HepG2 (cell line): ENCODE data around the gene STRN3. TPM values are rescaled to one million over a fixed set of nuclear protein-coding genes. Genes with fewer than 3 reads are reported as not detected.

ENCODE experiments used
- CEBPG ChIP-seq: IDR thresholded peaks from 2 replicates; pipeline ENCODE4 v1.6.1; 2016
- ERF ChIP-seq: IDR thresholded peaks from 2 replicates; pipeline ENCODE4 v1.6.1; 2018; ENCODE audit warnings: missing biosample characterization, missing genetic modification reagents
- FOXA1 ChIP-seq, 2 experiments: fragments of 450-650 bp in 1 of 2; sonication (generic) in 1 of 2; formaldehyde crosslinking in 1 of 2; IDR thresholded peaks; 2 replicates each; pipeline versions ENCODE4 v1.4.0 to v1.6.1; 2016 to 2020; ENCODE audit warnings: missing genetic modification reagents in 1 of 2
- FOXK1 ChIP-seq: sonication (generic); formaldehyde crosslinking; IDR thresholded peaks from 2 replicates; pipeline ENCODE4 v1.4.0; 2020; ENCODE audit warnings: low read depth, missing genetic modification reagents, borderline replicate concordance
- GATAD2A ChIP-seq: IDR thresholded peaks from 2 replicates; pipeline ENCODE4 v1.6.1; 2016
- GPN1 ChIP-seq: sonication (generic); formaldehyde crosslinking; IDR thresholded peaks from 2 replicates; pipeline ENCODE4 v1.5.1; 2020; ENCODE audit warnings: missing genetic modification reagents, borderline replicate concordance
- HDAC1 ChIP-seq: sonication (generic); formaldehyde crosslinking; IDR thresholded peaks from 2 replicates; pipeline ENCODE4 v1.5.1; 2020; ENCODE audit warnings: mild to moderate bottlenecking, missing genetic modification reagents
- HNRNPK ChIP-seq: fragments of 200-400 bp; formaldehyde crosslinking; IDR thresholded peaks from 2 replicates; pipeline ENCODE4 v1.6.1; 2018; ENCODE audit warnings: low read length, low read depth, moderate library complexity, mild to moderate bottlenecking; ENCODE audit not compliant: poor library complexity, severe bottlenecking
- KMT2B ChIP-seq: IDR thresholded peaks from 2 replicates; pipeline ENCODE4 v1.6.1; 2016; ENCODE audit warnings: missing genetic modification reagents, missing compliant biosample characterization
- MTA1 ChIP-seq: sonication (generic); formaldehyde crosslinking; IDR thresholded peaks from 2 replicates; pipeline ENCODE4 v1.4.0; 2020; ENCODE audit warnings: missing genetic modification reagents, mild to moderate bottlenecking, borderline replicate concordance
- NFRKB ChIP-seq: fragments of 450-650 bp; IDR thresholded peaks from 2 replicates; pipeline ENCODE4 v1.6.1; 2017
- NFYC ChIP-seq: IDR thresholded peaks from 2 replicates; pipeline ENCODE4 v1.6.1; 2016; ENCODE audit warnings: missing genetic modification reagents, missing compliant biosample characterization
- SMYD3 ChIP-seq: sonication (generic); formaldehyde crosslinking; IDR thresholded peaks from 2 replicates; pipeline ENCODE4 v1.8.1; 2023; ENCODE audit warnings: mild to moderate bottlenecking, missing genetic modification reagents
- STAT5B ChIP-seq: sonication (generic); formaldehyde crosslinking; IDR thresholded peaks from 2 replicates; pipeline ENCODE4 v1.4.0; 2020; ENCODE audit warnings: missing genetic modification reagents
- ZBTB42 ChIP-seq: sonication (generic); formaldehyde crosslinking; IDR thresholded peaks from 2 replicates; pipeline ENCODE4 v1.5.0; 2020; ENCODE audit warnings: mild to moderate bottlenecking, missing genetic modification reagents
- ZFP41 ChIP-seq: sonication (generic); formaldehyde crosslinking; IDR thresholded peaks from 2 replicates; pipeline ENCODE4 v1.4.0; 2020; ENCODE audit warnings: mild to moderate bottlenecking, missing genetic modification reagents, borderline replicate concordance
- ZNF121 ChIP-seq: sonication (generic); formaldehyde crosslinking; IDR thresholded peaks from 2 replicates; pipeline ENCODE4 v1.5.0; 2020; ENCODE audit warnings: mild to moderate bottlenecking, missing genetic modification reagents
- ZNF138 ChIP-seq: sonication (generic); formaldehyde crosslinking; IDR thresholded peaks from 2 replicates; pipeline ENCODE4 v1.5.0; 2020; ENCODE audit warnings: mild to moderate bottlenecking, low read depth, missing genetic modification reagents
- ZNF260 ChIP-seq: sonication (generic); formaldehyde crosslinking; IDR thresholded peaks from 2 replicates; pipeline ENCODE4 v1.4.0; 2020; ENCODE audit warnings: missing genetic modification reagents, low read depth, mild to moderate bottlenecking, borderline replicate concordance
- ZNF430 ChIP-seq: sonication (generic); formaldehyde crosslinking; IDR thresholded peaks from 2 replicates; pipeline ENCODE4 v1.9.0; 2021; ENCODE audit warnings: mild to moderate bottlenecking, missing genetic modification reagents
- ZNF616 ChIP-seq: sonication (generic); formaldehyde crosslinking; IDR thresholded peaks from 2 replicates; pipeline ENCODE4 v1.5.0; 2020; ENCODE audit warnings: low read depth, mild to moderate bottlenecking, missing genetic modification reagents
- ZSCAN30 ChIP-seq: sonication (generic); formaldehyde crosslinking; IDR thresholded peaks from 2 replicates; pipeline ENCODE4 v1.5.0; 2020; ENCODE audit warnings: mild to moderate bottlenecking, missing genetic modification reagents
- polyA plus RNA-seq, 8 experiments: library from polyadenylated mRNA; depleted of rRNA in 3 of 8; stranded (reverse) in 7 of 8; unstranded in 1 of 8; fragments of >200 nt; fragmentation: Illumina TruSeq in 4 of 8; extraction: Trizol in 4 of 8; gene quantifications; 2 replicates each; pipeline versions ENCODE4 v1.2.1 to v1.2.3, GENCODE V29; 2011 to 2016; ENCODE audit warnings: low read depth in 4 of 8, missing spikeins in 1 of 8, mixed read lengths in 1 of 8; ENCODE audit not compliant: insufficient read depth in 1 of 8
- total RNA-seq, 5 experiments: library from RNA; depleted of rRNA; stranded (reverse); fragments of >200 nt; fragmentation: Illumina TruSeq; extraction: Trizol; gene quantifications; 2 replicates each; pipeline ENCODE4 v1.2.3, GENCODE V29; 2016; ENCODE audit warnings: low read depth in 1 of 5
- TF ChIP-seq, protein P1 (sequence below): sonication (generic); formaldehyde crosslinking; IDR thresholded peaks from 2 replicates; pipeline ENCODE4 v1.5.1; 2020; ENCODE audit warnings: mild to moderate bottlenecking, moderate library complexity, missing genetic modification reagents
- TF ChIP-seq, protein P2 (sequence below): sonication (generic); formaldehyde crosslinking; IDR thresholded peaks from 2 replicates; pipeline ENCODE4 v1.5.0; 2020; ENCODE audit warnings: missing genetic modification reagents
- TF ChIP-seq, protein P3 (sequence below): sonication (generic); formaldehyde crosslinking; IDR thresholded peaks from 2 replicates; pipeline ENCODE4 v1.8.0; 2022; ENCODE audit warnings: low read depth, missing genetic modification reagents
- TF ChIP-seq, protein P4 (sequence below): IDR thresholded peaks from 2 replicates; pipeline ENCODE4 v1.6.1; 2012; ENCODE audit warnings: low read depth, low read length, improper control_type of control experiment

Gene STRN3
- total and polyA plus RNA-seq, 2 of the 13 experiments (the other 11 are each of a cell fraction or from before 2014, with no cell fraction given): 49.4 to 123 TPM

DNA sequence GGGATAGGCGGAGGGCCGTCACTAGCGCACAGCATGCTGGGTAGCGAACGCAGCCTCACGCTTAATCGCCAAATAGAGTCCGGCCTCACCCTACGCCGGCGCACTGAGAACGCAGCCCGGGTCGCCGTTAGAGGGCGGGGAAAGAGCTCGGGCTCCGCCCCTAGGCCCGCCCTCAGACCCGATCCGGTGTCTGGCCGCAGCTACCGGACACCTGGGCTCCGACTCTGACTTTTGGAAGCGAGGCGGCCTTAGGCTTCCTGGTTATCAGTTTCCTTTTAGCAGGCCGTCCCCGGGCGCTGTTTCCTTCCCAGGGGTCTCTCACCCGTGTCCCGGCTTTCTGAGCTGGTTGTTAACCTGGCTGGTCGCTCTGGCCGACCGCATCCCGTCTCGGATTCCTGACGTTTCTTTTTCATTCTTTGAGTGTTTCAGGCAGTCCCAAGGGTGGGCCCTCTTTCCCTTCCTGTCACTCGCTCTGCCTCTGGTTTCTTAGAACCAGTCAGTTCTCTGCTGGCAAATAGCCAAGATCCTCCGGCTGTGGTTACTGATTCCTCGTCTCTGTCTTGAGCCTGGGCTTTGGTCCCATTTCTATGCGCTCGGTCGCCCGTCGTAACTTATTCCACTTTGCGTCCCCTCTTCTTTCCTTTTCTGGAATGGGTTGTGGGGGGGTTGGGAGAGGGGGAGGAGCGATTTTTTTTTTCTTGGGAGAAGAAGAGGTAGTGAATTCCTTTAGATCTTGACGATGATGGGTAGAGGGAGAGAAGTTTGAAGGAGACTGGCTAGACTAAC is 464 bp upstream of the STRN3 start (continued):
- no peak; the same call in none of the 2 replicates for TF ChIP-seq GPN1
- no peak for TF ChIP-seq ZFP41 (CRISPR knock-in tag)
- TF ChIP-seq ZNF430 (CRISPR knock-in tag): peak; percentile 93; the same call in 1 of the 2 replicates
- no peak for TF ChIP-seq NFRKB
- TF ChIP-seq, protein P1, sequence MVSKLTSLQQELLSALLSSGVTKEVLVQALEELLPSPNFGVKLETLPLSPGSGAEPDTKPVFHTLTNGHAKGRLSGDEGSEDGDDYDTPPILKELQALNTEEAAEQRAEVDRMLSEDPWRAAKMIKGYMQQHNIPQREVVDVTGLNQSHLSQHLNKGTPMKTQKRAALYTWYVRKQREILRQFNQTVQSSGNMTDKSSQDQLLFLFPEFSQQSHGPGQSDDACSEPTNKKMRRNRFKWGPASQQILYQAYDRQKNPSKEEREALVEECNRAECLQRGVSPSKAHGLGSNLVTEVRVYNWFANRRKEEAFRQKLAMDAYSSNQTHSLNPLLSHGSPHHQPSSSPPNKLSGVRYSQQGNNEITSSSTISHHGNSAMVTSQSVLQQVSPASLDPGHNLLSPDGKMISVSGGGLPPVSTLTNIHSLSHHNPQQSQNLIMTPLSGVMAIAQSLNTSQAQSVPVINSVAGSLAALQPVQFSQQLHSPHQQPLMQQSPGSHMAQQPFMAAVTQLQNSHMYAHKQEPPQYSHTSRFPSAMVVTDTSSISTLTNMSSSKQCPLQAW: peak; percentile 39; the same call in 1 of the 2 replicates
- TF ChIP-seq ZNF138 (CRISPR knock-in tag): peak; percentile 61; the same call in 1 of the 2 replicates
- peak; percentile 97 for TF ChIP-seq ZNF121 (CRISPR knock-in tag)
- TF ChIP-seq STAT5B (CRISPR knock-in tag): no peak
- TF ChIP-seq, protein P2, sequence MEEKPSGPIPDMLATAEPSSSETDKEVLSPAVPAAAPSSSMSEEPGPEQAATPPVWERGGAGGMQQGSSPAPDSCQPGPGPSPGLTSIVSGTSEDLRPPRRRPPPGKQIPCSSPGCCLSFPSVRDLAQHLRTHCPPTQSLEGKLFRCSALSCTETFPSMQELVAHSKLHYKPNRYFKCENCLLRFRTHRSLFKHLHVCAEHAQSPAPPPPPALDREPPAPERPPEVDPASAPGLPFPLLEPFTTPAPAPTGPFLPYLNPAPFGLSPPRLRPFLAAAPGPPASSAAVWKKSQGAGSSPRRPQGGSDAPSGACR (CRISPR knock-in tag): no peak; the same call in 1 of the 2 replicates
- TF ChIP-seq ZBTB42 (CRISPR knock-in tag): no peak
- TF ChIP-seq KMT2B: peak; percentile 90
- peak; percentile 64 for TF ChIP-seq GATAD2A (CRISPR knock-in tag)
- TF ChIP-seq ZNF260 (CRISPR knock-in tag): no peak
- TF ChIP-seq, protein P3, sequence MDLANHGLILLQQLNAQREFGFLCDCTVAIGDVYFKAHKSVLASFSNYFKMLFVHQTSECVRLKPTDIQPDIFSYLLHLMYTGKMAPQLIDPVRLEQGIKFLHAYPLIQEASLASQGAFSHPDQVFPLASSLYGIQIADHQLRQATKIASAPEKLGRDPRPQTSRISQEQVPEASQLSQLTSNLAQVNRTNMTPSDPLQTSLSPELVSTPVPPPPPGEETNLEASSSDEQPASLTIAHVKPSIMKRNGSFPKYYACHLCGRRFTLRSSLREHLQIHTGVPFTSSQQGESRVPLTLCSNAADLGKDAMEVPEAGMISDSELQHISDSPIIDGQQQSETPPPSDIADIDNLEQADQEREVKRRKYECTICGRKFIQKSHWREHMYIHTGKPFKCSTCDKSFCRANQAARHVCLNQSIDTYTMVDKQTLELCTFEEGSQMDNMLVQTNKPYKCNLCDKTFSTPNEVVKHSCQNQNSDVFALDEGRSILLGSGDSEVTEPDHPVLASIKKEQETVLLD: no peak
- TF ChIP-seq ZNF616 (CRISPR knock-in tag): no peak; the same call in 1 of the 2 replicates
- no peak for TF ChIP-seq FOXA1 (IDR thresholded peaks at IDR 0.05)
- TF ChIP-seq FOXA1 (CRISPR knock-in tag; IDR thresholded peaks at IDR 0.05): no peak; the same call in none of the 2 replicates
- TF ChIP-seq ERF (CRISPR knock-in tag): peak; percentile 89
- peak; percentile 62 for TF ChIP-seq MTA1
- TF ChIP-seq SMYD3 (CRISPR knock-in tag): 0 out of 2 replicates have a peak, but pooled peaks have one; percentile 87
- TF ChIP-seq HNRNPK: peak; percentile 94
- TF ChIP-seq, protein P4, sequence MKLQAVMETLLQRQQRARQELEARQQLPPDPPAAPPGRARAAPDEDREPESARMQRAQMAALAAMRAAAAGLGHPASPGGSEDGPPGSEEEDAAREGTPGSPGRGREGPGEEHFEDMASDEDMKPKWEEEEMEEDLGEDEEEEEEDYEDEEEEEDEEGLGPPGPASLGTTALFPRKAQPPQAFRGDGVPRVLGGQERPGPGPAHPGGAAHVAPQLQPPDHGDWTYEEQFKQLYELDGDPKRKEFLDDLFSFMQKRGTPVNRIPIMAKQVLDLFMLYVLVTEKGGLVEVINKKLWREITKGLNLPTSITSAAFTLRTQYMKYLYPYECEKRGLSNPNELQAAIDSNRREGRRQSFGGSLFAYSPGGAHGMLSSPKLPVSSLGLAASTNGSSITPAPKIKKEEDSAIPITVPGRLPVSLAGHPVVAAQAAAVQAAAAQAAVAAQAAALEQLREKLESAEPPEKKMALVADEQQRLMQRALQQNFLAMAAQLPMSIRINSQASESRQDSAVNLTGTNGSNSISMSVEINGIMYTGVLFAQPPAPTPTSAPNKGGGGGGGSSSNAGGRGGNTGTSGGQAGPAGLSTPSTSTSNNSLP: peak; percentile 67
- TF ChIP-seq NFYC (CRISPR knock-in tag): 0 out of 2 replicates have a peak, but pooled peaks have one; percentile 33
- TF ChIP-seq HDAC1 (CRISPR knock-in tag): peak; percentile 79
- no peak; the same call in 1 of the 2 replicates for TF ChIP-seq CEBPG (CRISPR knock-in tag)
- TF ChIP-seq ZSCAN30: no peak; the same call in 1 of the 2 replicates
- peak; percentile 40; the same call in 1 of the 2 replicates for TF ChIP-seq FOXK1 (CRISPR knock-in tag)
